Stimulated activated CD4-positive, alpha-beta T cell treated with anti-CD3 and anti-CD28 coated beads, Interleukin-15, amount 100 ng/mL, for 24 hours (primary cell): Measurements from ENCODE around the gene CPNE7.

Source experiments
- DNase-seq: peaks from one replicate; pipeline ENCODE4 v3.0.0-alpha.2; 2020

CPNE7 gene

DNA sequence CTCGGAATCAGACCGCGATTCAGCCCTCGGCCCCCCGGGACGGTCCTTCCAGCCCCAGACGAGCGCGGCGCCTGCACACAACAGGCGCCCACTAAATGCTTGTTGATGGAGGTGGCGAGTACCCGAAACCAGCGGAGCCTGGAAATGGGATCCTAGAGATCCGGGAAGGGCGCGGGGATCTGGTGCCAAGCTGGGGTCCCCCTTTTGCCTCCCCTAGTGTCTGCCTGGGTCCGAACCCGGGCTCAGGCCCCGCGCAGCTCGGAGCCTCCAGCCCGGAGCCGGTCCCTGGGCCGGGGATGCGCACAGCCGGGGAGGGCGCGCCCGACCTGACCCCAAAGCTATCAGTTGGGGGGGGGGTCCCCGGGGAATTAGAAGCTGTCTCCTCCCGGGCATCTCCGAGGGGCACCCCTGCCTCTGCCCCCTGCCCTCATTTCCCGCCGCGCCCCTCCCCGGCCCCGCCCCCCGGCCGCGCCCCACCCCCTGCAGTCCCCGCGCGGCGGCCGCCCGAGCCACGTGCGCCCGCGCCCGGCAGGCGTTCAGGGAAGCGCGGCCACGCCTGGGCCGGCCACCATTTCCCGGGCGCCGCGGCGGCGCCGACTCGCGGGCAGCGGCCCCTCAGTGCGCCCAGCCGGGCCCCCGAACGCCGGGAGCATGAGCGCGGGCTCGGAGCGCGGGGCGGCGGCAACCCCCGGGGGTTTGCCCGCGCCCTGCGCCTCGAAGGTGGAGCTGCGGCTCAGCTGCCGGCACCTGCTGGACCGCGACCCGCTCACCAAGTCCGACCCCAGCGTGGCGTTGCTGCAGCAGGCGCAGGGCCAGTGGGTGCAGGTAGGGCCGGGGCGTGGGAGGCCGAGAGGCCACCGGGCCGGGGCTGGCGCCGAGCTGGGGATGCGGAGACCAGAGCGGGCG is at the start of gene CPNE7:
Gene CPNE7, plus strand, starts transcription at position 512 of the 906 bp plus-strand sequence. Its CDS starts 140 bp downstream, at position 652.
- DNase-seq, result peak; percentile 36

DNA sequence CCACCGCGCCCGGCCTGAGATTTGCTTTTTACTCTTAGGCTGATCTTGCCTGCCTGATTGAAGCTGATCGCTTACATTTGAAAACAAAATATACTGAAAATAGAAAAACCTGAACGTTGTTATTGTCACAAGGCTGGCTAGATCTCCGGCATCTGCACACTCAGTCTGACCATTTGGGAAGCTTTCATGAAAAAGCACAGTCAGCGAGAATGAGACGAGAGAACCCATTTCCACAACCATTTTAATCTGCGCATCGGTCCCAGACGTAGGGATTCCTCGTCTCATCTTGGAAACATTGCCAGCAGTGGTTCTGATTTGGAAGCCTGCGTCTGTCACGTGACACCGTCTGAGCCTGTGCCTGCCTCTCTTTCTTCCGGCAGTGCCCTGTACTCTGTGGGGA is 46.5 kb upstream of the CPNE7 start:
- no peak for DNase-seq

DNA sequence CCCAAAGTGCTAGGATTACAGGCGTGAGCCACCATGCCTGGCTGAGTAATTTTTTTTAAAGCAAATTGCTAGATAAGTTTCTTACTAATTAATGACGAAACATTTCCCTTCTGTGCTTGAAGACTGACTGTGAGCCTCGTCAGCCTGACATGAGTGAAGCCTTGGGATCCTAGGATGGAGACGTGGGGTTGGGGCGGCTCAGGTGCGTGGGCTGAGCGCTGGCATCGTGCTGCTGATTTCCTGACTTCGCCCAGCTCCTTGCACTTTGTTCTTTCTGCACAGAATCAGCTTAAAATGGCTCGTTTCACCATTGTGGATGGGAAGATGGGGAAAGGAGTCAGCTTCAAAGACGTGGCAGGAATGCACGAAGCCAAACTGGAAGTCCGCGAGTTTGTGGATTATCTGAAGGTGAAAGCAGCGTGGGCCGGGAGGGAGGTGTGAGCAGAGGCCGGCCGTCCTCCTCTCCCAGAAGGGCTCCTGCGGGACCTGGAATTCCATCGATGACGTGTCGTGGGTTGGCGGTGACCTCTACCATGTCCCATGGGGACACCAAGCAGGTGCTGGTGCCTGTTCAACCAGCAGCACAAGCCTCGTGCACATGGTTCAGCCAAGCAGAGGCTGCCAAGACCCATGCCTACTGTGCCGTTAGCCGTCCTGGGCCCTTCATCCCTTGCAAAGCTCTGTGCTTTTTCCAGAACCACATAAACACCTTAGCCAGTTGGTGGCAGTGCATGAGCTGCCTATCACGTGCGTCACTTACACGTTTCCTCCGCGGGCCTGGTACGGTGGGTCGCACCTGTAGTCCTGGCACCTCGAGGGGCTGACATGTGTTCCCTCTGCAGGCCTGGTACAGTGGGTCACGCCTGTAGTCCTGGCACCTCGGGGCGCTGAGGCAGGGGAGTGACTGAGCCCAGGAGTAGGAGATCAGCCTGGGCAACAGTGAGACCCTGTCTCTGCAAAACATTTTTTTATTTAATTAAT is 44.9 kb upstream of the CPNE7 start:
- no peak for DNase-seq

DNA sequence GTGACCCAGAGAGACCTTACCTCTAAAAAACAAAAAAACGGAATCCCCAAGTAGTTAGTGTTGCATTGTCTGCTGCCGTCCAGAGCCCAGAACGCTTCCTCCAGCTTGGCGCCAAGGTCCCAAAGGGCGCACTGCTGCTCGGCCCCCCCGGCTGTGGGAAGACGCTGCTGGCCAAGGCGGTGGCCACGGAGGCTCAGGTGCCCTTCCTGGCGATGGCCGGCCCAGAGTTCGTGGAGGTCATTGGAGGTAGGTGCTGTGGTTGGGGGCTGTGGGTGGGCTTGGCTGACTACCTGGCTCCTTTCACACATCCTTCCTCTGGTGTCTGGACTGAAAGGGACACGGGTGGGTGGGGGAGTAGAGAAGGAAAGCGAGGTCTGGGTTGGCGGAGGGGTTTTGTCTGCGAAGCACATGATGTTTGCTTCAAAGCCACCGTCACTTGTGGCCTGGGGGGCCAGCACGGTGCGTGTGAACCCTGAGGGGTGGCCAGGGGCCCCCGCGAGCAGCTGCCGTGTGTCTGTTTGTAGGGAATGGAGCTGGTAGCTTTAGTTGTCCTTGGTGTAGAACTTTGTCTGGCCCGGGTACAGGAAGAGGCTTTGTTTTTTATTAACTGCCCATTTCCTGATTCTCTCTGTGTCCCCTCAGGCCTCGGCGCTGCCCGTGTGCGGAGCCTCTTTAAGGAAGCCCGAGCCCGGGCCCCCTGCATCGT is 43.6 kb upstream of the CPNE7 start:
- no peak for DNase-seq

DNA sequence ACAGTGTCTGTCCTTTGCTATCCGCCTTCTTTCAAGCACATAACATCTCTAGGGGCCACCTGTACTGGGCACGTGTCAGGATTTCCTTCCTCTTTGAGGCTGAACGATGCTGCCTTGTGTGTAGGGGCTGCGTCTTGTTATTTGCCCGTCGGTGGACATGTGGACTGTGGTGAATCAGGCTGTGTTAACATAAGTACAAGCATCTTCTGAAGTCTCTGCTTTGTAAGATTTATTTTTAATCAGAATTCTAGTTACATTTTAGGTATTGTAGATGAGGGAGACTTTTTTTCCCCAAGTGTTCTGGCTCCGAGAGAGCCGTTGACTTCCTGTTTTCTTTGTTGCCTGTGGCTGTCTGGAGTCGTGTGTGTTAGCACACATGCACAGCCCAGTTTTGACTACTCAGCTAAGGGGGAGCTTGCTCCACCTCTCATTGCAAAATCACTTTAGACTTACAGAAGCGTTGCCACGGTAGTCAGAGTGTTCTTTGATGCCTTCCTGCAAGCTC is 41.3 kb upstream of the CPNE7 start:
- peak; percentile 9 for DNase-seq

DNA sequence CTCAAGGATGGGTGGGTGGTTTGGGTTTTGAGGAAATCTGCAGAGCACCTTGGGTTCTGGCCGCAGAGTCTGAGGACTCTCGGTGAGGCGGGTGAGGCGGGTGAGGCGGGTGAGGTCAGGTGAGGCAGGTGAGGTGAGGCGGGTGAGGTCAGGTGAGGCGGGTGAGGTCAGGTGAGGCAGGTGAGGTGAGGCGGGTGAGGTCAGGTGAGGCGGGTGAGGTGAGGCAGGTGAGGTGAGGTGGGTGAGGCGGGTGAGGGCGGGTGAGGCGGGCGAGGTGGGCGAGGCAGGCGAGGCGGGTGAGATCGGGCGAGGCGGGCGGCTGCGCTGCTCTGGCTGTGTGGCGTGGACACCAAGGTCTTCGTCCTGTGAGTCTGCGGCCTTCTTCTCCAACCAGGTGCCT is 39.2 kb upstream of the CPNE7 start:
- DNase-seq, result no peak

DNA sequence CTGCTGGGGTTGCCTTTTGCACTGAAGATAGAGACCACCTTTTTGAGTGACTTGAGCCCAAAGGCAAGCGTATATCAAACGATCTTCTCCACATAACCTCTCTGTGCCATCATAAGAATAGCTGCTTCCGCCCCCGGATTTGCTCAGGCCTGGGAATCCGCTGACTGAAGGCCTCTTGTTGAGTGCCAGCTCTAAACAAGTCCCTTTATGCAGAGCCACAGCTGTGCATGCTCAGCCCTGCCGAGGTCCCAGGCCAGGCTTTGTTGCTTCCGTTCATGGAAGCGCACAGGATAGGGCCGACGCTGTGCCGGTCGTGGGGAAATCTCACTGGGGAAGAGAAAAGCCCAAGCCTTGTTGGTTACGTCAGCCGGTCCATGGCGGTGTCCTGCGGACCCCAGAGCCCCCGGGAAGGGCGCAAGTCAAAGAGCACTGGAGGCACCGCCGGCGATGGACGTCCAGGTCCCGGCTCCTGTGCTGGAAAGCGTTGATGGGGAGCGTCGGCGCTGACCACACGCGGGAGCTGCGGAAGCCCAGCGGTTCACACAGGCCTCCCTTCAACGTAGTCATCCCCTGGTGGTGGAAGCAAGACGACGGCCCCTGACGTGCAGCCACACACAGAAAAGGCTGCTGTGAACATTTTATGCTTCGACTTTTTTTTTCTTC is 38.5 kb upstream of the CPNE7 start:
- DNase-seq, result no peak

DNA sequence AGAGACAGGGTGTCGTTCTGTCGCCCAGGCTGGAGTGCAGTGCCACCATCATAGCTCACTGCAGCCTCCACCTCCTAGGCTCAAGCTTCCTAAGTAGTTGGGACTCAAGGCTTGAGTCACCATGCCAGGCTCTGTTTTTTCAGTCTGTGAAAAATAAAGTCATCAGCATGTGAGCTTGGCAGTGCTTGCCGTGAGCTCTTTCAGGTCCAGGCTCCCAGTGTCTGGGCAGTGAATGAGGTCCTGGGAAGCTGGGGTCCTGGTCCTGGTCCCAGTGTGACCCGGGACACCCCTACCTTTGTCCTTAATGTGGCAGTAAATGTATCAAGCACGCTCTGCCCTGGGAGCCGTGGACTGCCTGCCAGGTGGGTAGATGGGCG is 38.0 kb upstream of the CPNE7 start:
- no peak for DNase-seq

DNA sequence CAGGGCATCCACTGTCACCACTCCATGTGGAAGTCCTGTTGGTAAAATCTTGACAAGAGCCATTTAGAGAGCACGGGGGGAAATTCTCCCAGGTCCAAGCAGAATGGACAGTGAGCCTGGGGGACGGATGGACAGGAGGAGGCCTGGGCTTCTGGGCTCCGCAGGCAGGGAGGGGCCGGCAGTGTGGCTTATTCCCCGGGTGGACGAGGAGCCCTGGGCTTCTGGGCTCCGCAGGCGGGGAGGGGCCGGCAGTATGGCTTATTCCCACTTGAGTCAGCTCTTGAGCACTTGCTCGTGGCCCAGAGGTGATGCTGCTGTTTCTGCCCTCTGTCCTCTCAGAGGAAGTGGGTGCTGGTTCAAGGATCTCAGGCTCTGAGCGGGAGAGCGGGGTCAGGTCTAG is 37.3 kb upstream of the CPNE7 start:
- DNase-seq, result no peak

DNA sequence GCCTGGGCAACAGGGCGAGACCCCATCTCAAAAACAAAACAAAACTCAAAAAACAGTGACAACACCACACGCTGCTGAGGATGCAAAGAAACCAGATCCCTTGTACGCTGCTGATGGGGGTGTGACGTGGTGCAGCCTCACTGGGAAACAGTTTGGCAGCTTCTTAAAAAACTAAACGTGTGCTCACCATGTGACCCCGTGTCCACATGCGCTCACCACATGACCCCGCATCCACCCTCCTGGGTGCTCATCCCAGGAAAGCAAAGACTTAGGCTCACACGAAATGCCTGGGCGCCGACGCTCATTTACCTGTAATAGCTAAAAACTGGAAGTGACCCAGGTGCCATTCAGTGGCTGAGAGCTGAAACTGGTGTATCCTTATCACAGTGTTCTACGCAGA is 35.0 kb upstream of the CPNE7 start:
- DNase-seq, result no peak

DNA sequence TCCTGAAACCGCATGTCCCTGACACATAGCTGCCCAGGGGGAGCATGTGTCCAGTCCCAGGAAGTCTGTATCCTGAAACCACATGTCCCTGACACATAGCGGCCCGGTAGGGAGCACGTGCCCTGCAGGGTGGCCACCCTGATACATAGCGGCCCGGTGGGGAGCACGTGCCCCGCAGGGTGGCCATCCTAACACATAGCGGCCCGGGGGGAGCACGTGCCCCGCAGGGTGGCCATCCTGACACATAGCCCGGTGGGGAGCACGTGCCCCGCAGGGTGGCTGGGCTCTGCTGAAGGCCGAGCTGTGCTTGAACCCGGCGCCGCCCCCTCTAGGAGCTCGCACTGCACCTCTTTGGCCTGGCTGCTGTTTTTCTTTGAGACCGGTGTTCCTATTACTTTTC is 33.8 kb upstream of the CPNE7 start:
- no peak for DNase-seq

DNA sequence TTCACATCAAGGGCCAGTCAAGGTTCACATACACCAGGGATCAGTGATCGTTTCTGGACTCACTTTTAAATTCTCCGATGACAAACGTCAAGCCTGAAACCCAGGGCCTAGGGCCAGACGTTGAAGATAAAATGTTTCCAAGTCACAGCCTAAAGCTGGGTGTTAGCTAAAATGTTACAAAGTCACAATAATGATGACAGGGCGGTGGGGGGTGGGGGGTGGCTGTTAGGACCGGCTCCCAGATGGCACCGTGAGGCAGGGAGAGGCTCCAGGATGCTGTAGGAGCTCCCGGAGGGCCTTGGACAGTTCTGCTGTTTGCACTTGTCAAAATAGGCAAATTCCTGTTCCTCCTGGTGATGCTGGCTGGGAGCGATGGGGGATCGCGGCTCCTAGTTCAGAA is 31.4 kb upstream of the CPNE7 start:
- no peak for DNase-seq

DNA sequence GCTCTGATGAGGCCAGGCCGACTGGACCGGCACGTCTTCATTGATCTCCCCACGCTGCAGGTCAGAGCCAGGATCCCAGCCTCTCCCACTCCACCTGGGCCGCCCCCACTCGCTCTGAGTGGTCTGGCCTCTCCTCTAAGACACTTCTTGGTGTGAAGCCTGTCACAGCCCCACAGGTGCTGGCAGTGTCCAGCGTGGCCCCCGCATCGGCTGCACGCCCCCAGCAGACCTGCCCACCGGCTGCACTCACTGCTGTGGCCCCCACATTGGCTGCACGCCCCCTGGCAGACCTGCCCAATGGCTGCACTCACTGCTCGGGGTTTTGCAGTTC is 30.9 kb upstream of the CPNE7 start:
- DNase-seq, result no peak

DNA sequence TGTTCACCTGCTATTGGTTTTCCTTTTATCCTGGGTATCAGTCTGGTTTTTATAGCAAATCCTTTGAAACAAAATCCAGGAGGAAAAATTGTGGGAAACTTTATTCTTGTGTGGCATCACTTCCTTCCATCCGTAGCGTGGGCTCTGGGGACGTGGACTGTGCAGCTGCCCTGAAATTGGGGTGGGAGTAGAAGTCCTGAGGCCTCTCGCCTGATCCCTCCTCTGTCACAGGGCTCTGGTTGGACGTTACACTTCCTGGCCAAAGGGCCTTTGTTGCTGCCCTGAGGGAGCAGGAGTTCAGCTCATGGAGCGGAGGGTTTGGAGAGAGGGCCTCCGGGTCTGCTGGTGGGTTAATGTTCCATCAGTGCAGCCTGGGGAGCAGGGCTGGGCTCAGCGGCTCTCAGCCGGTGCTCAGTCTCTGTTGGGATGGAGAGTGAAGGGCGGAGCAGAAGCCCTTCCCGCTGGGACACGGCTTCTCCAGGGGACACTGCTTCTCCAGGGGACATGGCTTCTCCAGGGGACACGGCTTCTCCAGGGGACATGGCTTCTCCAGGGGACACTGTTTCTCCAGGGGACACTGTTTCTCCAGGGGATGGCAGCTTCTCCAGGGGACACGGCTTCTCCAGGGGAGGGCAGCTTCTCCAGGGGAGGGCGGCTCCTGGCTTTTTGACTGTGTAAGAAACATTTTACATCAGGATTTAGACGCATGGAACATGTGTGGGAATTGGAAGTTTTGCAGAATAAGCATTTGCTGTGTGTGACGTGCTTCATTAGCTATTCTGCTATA is 30.3 kb upstream of the CPNE7 start:
- DNase-seq, result no peak

DNA sequence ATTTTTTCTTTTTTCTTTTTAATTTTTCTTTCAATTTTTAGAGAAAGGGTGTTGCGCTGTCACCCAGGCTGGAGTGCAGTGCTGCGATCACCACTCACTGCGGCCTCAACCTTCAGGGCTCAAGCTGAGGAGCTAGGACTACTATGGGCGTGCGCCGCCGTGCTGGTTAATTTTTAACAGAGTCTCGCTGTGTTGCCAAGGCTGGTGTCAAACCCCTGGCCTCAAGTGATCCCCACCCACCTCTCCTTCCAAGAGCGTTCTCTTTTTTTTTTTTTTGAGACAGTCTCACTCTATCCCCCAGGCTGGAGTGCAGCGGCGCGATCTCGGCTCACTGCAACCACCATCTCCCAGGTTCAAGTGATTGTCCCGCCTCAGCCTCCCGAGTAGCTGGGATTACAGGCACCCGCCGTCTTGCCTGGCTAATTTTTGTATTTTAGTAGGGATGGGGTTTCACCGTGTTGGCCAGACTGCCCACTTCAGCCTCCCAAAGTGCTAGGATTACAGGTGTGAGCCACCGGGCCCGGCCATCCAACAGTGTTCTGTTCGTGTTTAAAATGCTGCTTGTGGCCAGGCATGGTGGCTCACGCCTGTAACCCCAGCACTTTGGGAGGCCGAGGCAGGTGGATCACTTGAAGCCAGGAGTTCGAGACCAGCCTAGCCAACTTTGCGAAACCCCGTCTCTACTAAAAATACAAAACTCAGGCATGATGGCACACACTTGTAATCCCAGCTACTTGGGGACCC is 29.6 kb upstream of the CPNE7 start:
- no peak for DNase-seq

DNA sequence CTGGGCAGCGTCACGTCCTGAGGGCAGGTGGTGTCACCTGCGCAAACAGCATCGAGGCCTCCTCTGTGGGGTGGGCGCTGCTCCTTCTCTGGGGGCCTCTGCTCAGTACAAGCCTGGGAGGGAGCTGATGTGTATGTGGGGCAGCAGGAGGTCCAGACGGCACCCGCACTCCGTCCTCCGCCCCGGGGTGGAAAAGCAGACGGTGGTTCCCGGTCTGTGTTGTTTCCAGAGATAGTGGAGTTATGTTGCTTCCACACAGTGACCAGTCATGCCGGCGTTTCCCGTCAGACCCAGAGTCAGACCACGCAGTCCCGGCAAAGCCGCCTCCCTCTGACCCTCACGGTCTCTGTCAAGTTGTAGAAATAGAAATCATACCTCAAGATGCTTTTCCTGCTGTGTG is 28.8 kb upstream of the CPNE7 start:
- no peak for DNase-seq

DNA sequence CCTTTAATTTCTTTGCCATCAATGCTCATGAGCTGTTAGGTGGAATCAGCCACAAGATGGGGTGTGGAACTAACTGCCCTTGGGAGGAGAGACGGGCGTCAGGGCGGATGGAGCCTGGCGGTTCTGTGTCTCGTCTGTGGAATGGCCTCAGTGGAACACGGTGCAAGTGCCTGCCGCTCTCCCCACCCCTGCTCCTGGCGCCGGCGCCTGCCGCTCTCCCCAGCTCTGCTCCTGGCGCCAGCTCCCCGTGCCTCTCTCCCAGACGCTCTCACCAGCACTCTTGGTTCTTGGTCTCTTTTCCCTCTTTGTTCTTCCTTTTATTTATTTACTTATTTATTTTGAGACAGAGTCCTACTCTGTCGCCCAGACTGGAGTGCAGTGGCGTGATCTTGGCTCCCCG is 28.3 kb upstream of the CPNE7 start:
- DNase-seq, result no peak

DNA sequence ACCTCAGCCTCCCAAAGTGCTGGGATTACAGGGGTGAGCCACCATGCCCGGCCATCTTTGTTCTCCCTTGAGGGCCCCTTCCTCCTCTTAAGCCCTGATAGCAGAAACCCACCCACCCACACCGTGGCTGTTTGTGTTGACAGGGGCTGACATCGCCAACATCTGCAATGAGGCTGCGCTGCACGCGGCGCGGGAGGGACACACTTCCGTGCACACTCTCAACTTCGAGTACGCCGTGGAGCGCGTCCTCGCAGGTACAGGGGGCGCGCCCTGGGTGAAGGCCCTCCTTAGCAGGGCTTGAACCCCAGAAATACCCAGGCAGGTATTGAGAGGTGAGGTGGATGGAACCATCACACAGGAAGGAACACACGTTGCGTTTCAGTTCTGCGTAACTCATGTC is 27.7 kb upstream of the CPNE7 start:
- no peak for DNase-seq

DNA sequence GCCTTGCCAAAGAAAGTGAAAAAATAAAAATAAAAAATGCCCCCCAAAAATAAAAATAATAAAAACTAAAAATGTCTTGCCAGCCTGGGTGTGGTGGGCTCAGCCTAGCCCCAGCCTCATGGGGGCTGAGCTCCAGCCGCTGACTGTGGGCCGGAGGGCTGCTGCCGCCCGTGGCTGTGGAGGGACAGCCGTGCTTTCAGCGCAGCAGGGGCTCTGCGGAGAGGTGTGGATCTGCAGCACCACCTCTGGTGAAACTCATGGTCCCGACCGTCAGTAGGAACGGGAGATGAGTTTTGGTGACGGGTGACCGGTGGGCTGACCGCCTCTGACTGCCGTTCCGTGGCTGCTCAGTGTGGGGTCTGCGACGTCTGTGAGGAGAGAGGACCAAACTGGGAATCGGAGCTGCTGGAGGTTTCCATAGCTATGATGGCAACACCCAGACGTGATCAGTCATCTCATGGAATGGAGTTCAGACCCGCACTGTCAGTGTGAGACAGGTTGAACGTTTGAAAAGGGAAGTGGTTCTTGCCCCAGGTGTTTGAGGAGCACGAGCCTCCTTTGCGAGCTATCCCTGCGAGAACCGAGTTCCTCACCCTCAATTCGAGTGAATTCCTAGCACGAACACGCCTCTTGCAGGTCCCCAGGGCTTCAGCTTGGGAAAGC is 27.1 kb upstream of the CPNE7 start:
- no peak for DNase-seq

DNA sequence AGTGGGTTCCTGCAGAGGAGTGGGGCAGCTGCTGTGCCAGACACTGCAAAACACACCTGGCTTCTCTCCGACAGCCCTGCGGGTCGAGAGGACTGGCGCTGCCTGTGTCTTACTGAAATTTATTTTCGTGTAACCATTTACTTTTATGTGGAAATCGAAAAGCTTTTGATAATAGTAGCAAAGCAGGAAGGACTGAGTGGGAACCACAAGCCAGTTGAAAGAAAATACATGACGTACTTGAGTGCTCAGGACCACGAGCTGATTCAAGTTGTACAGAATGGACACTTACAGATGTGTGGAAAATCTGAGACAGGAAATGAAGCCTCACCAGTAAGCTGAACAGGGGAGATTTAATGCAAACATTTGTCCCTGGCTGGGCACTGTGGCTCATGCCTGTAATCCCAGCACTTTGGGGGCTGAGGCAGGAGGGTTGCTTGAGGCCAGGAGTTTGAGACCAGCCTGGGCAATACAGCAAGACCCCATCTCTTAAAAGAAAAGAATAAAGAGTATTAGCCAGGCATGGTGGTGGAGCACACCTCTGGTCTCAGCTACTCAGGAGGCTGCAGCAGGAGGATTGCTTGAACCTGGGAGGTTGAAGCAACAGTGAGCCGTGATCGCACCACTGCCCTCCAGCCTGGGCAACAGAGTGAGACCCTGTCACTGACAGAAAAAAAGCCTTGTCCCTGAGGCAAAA is 26.4 kb upstream of the CPNE7 start:
- DNase-seq, result peak; percentile 12
